ENCODE results near the gene POLR3E. TPM values are rescaled to one million over a fixed set of nuclear protein-coding genes. Genes with fewer than 3 reads are reported as not detected.

Gene POLR3E
- total RNA-seq: 10 to 100 TPM; 28.6 to 33.0 TPM
- long read RNA-seq, donor 1, full-length matches to known transcripts: 3 of 13 reads
- long read RNA-seq, donor 1, partial matches to known transcripts: 4 of 13 reads
- long read RNA-seq, donor 1, other reads (novel, unspliced or antisense): 6 of 13 reads
- long read RNA-seq, donor 2, transcript POLR3E-201 (21 exons, 3,697 nt): major isoform, 21 of 38 reads
- long read RNA-seq, donor 2, partial matches to known transcripts: 9 of 38 reads
- long read RNA-seq, donor 2, other reads (novel, unspliced or antisense): 4 of 38 reads

- intact Hi-C loops (cut with DNase I): loop anchor here in 1 of 2 donors (2.0 to 10.0 kb wide), 2 partner anchors 98 to 302 kb away; no protein-coding TSS in a partner anchor
- peak; percentile 100 for DNase-seq (ENCODE audit: low spot score)
These were observed at the start of gene POLR3E for GRCh38 chr16:22297114-22297870. Gene POLR3E, plus strand, starts transcription at chr16:22297409. Its CDS starts 5,560 bp downstream, at chr16:22302969.

GRCh38 chr16:22250522-22250921 lies 46.7 kb upstream of the POLR3E start:
- intact Hi-C loops (cut with DNase I): no loop called here
- DNase-seq (ENCODE audit: low spot score): peak; percentile 86

GRCh38 chr16:22252317-22252716 lies 44.9 kb upstream of the POLR3E start:
- DNase-seq (ENCODE audit: low spot score): no peak
- intact Hi-C loops (cut with DNase I): no loop called here

GRCh38 chr16:22253272-22253671 lies 43.9 kb upstream of the POLR3E start:
- intact Hi-C loops (cut with DNase I): no loop called here
- no peak for DNase-seq (ENCODE audit: low spot score)

GRCh38 chr16:22255335-22255734 lies 41.9 kb upstream of the POLR3E start:
- DNase-seq (ENCODE audit: low spot score): no peak
- intact Hi-C loops (cut with DNase I): no loop called here

GRCh38 chr16:22257440-22257839 lies 39.8 kb upstream of the POLR3E start:
- DNase-seq (ENCODE audit: low spot score): no peak
- intact Hi-C loops (cut with DNase I): no loop called here

GRCh38 chr16:22260490-22260889 lies 36.7 kb upstream of the POLR3E start:
- no peak for DNase-seq (ENCODE audit: low spot score)
- intact Hi-C loops (cut with DNase I): no loop called here

- DNase-seq (ENCODE audit: low spot score): no peak
- intact Hi-C loops (cut with DNase I): no loop called here
These were observed 34.7 kb upstream of the POLR3E start for GRCh38 chr16:22262460-22262859.

GRCh38 chr16:22264786-22265185 lies 32.4 kb upstream of the POLR3E start:
- intact Hi-C loops (cut with DNase I): no loop called here
- no peak for DNase-seq (ENCODE audit: low spot score)

- DNase-seq (ENCODE audit: low spot score): no peak
- intact Hi-C loops (cut with DNase I): no loop called here
These were observed 31.9 kb upstream of the POLR3E start for GRCh38 chr16:22265351-22265750.

- intact Hi-C loops (cut with DNase I): no loop called here
- DNase-seq (ENCODE audit: low spot score): no peak
These were observed 30.7 kb upstream of the POLR3E start for GRCh38 chr16:22266546-22266945.

- intact Hi-C loops (cut with DNase I): no loop called here
- no peak for DNase-seq (ENCODE audit: low spot score)
These were observed 29.4 kb upstream of the POLR3E start for GRCh38 chr16:22267764-22268163.

GRCh38 chr16:22270525-22270924 lies 26.7 kb upstream of the POLR3E start:
- DNase-seq (ENCODE audit: low spot score): no peak
- intact Hi-C loops (cut with DNase I): loop anchor here in 1 of 2 donors (10.0 kb wide), 1 partner anchor 56 kb away; no protein-coding TSS in a partner anchor

- intact Hi-C loops (cut with DNase I): loop anchor here in 1 of 2 donors (10.0 kb wide), 1 partner anchor 58 kb away; no protein-coding TSS in a partner anchor
- no peak for DNase-seq (ENCODE audit: low spot score)
These were observed 24.1 kb upstream of the POLR3E start for GRCh38 chr16:22272870-22273650.

GRCh38 chr16:22274916-22275315 lies 22.3 kb upstream of the POLR3E start:
- intact Hi-C loops (cut with DNase I): loop anchor here in 1 of 2 donors (10.0 kb wide), 1 partner anchor 60 kb away; no protein-coding TSS in a partner anchor
- DNase-seq (ENCODE audit: low spot score): no peak

GRCh38 chr16:22278441-22279230 lies 18.6 kb upstream of the POLR3E start:
- intact Hi-C loops (cut with DNase I): loop anchor here in 1 of 2 donors (10.0 kb wide), 1 partner anchor 64 kb away; no protein-coding TSS in a partner anchor
- no peak for DNase-seq (ENCODE audit: low spot score)

GRCh38 chr16:22282254-22282892 lies 14.8 kb upstream of the POLR3E start:
- intact Hi-C loops (cut with DNase I): no loop called here
- no peak for DNase-seq (ENCODE audit: low spot score)

GRCh38 chr16:22284637-22285036 lies 12.6 kb upstream of the POLR3E start:
- intact Hi-C loops (cut with DNase I): no loop called here
- no peak for DNase-seq (ENCODE audit: low spot score)

Data from posterior vena cava (tissue), 2 donors.